Chondrocyte (in vitro differentiated cells): ENCODE results near the gene SNTG2. TPM values are rescaled to one million over a fixed set of nuclear protein-coding genes. Genes with fewer than 3 reads are reported as not detected.
"Not testable (repeated sequence)": the region's sequence is repeated elsewhere in the genome, so short reads cannot be mapped to it uniquely, and the experiment has no call there.

ENCODE experiments used
- DNase-seq: peaks from one replicate; pipeline ENCODE4 v3.0.0; 2021; ENCODE audit warnings: mixed read lengths, low spot score
- H3K27ac Mint-ChIP-seq: one replicate; pipeline ENCODE4 v1.8.0; 2021; ENCODE audit warnings: mild to moderate bottlenecking, moderate library complexity, mixed read lengths; ENCODE audit not compliant: unreplicated experiment
- H3K27me3 Mint-ChIP-seq: 2 replicates; pipeline ENCODE4 v1.8.0; 2021; ENCODE audit warnings: low read depth, mixed read lengths
- H3K36me3 Mint-ChIP-seq: 2 replicates; pipeline ENCODE4 v1.8.0; 2021; ENCODE audit warnings: low read depth, mixed read lengths
- H3K4me1 Mint-ChIP-seq: 2 replicates; pipeline ENCODE4 v1.8.0; 2021; ENCODE audit warnings: low read depth, mild to moderate bottlenecking, mixed read lengths
- H3K4me3 Mint-ChIP-seq: one replicate; pipeline ENCODE4 v1.8.0; 2021; ENCODE audit warnings: mild to moderate bottlenecking, moderate library complexity, mixed read lengths; ENCODE audit not compliant: unreplicated experiment
- H3K9me3 Mint-ChIP-seq: 2 replicates; pipeline ENCODE4 v1.8.0; 2021; ENCODE audit warnings: low read depth, mixed read lengths
- CTCF ChIP-seq: fragments of 200-600 bp; sonication (generic); IDR thresholded peaks from 2 replicates; pipeline ENCODE4 v1.5.0; 2021; ENCODE audit warnings: antibody characterized with exemption, mild to moderate bottlenecking, moderate library complexity
- total RNA-seq: library from RNA; stranded (reverse); gene quantifications from 3 replicates; pipeline ENCODE4 v1.2.1, GENCODE V29; 2021

The SNTG2 gene
- total RNA-seq, 1 donor from 2014 or later: not detected

- no peaks in the 10 kb centered on the region for H3K36me3 Mint-ChIP-seq
Observed at GRCh38 chr2:1227274-1227900, 276.7 kb downstream of the SNTG2 start.

GRCh38 chr2:1229596-1229995 is 278.9 kb downstream of the SNTG2 start:
- H3K4me1 Mint-ChIP-seq, H3K9me3 Mint-ChIP-seq, H3K36me3 Mint-ChIP-seq, DNase-seq, H3K27me3 Mint-ChIP-seq, H3K4me3 Mint-ChIP-seq, H3K27ac Mint-ChIP-seq: not testable (repeated sequence)

More at GRCh38 chr2:1227274-1227900, 276.7 kb downstream of the SNTG2 start:
- Mint-ChIP-seq H3K27me3 (peaks cover 9% of the 10 kb centered on the region), H3K4me3 (no peak overlapping the region), H3K27ac (no peak overlapping the region), H3K9me3 (peaks cover 3% of the 10 kb centered on the region), H3K4me1 (no peaks in the 10 kb centered on the region)
- TF ChIP-seq CTCF: no peak
- DNase-seq: no peak

- H3K4me1 Mint-ChIP-seq: no peaks in the 10 kb centered on the region
- no peak overlapping the region for H3K27ac Mint-ChIP-seq
- H3K4me3 Mint-ChIP-seq: no peak overlapping the region
- no peak for TF ChIP-seq CTCF
- no peak for DNase-seq
- peaks cover 4% of the 10 kb centered on the region for H3K27me3 Mint-ChIP-seq
- no peaks in the 10 kb centered on the region for H3K36me3 Mint-ChIP-seq
- H3K9me3 Mint-ChIP-seq: peaks cover 3% of the 10 kb centered on the region
Observed at GRCh38 chr2:1230155-1230893, 279.7 kb downstream of the SNTG2 start.

- no peaks in the 10 kb centered on the region for H3K4me1 Mint-ChIP-seq
- no peaks in the 10 kb centered on the region for H3K36me3 Mint-ChIP-seq
- DNase-seq: no peak
- peaks cover 3% of the 10 kb centered on the region for H3K9me3 Mint-ChIP-seq
- H3K4me3 Mint-ChIP-seq: no peak overlapping the region
- no peaks in the 10 kb centered on the region for H3K27me3 Mint-ChIP-seq
- TF ChIP-seq CTCF: no peak
- no peak overlapping the region for H3K27ac Mint-ChIP-seq
Observed at GRCh38 chr2:1231466-1232063, 280.9 kb downstream of the SNTG2 start.

GRCh38 chr2:1233281-1233680 is 282.6 kb downstream of the SNTG2 start:
- no peaks in the 10 kb centered on the region for H3K27me3 Mint-ChIP-seq
- no peaks in the 10 kb centered on the region for H3K4me1 Mint-ChIP-seq
- no peak for TF ChIP-seq CTCF

More at GRCh38 chr2:1233281-1233680, 282.6 kb downstream of the SNTG2 start:
- Mint-ChIP-seq H3K27ac (no peak overlapping the region), H3K36me3 (no peaks in the 10 kb centered on the region), H3K9me3 (peaks cover 3% of the 10 kb centered on the region), H3K4me3 (no peak overlapping the region)
- DNase-seq: no peak
